ENCODE measurements around the gene KBTBD13.

DNA sequence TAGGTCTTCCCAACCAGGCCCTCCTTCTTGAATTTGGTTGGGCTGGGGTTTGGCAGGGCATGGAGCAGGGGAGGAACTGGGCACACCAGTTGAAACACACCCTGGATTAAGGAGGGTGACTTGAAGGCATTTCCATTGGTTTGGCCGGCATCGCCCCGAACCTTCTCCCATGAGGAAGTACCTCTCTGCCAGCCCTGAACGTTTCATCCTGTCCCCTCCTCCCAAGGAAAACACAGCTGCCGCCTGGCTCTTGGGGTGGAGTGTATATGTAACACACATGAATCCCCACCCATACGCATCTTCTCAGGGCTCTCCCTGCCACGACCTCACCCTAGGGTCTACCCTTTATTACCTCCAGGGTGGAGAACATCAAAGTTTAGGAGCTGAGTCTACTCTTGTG is 23.9 kb downstream of the KBTBD13 start:
- TF ChIP-seq, protein P1, sequence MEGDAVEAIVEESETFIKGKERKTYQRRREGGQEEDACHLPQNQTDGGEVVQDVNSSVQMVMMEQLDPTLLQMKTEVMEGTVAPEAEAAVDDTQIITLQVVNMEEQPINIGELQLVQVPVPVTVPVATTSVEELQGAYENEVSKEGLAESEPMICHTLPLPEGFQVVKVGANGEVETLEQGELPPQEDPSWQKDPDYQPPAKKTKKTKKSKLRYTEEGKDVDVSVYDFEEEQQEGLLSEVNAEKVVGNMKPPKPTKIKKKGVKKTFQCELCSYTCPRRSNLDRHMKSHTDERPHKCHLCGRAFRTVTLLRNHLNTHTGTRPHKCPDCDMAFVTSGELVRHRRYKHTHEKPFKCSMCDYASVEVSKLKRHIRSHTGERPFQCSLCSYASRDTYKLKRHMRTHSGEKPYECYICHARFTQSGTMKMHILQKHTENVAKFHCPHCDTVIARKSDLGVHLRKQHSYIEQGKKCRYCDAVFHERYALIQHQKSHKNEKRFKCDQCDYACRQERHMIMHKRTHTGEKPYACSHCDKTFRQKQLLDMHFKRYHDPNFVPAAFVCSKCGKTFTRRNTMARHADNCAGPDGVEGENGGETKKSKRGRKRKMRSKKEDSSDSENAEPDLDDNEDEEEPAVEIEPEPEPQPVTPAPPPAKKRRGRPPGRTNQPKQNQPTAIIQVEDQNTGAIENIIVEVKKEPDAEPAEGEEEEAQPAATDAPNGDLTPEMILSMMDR (IDR thresholded peaks at IDR 0.05), result no peak
- TF ChIP-seq POLR2A (IDR thresholded peaks at IDR 0.05), result no peak
- TF ChIP-seq EP300 (IDR thresholded peaks at IDR 0.05), result no peak
- no peak for TF ChIP-seq POLR2AphosphoS5 (IDR thresholded peaks at IDR 0.05)
